Stimulated activated CD8-positive, alpha-beta memory T cell treated with anti-CD3 and anti-CD28 coated beads, Interleukin-12 subunit alpha, Interleukin-12 subunit beta, amount 100 ng/mL, for 1 hour (primary cell): ENCODE measurements around the gene CASKIN1.
A peak's percentile ranks its signal among the peaks of the same experiment; 100 is the strongest.
"Not testable (repeated sequence)": the region's sequence is repeated elsewhere in the genome, so short reads cannot be mapped to it uniquely, and the experiment has no call there.

Source experiments
- DNase-seq: peaks from one replicate; pipeline ENCODE4 v3.0.0-alpha.2; 2020; ENCODE audit warnings: low read depth

The CASKIN1 gene

DNA sequence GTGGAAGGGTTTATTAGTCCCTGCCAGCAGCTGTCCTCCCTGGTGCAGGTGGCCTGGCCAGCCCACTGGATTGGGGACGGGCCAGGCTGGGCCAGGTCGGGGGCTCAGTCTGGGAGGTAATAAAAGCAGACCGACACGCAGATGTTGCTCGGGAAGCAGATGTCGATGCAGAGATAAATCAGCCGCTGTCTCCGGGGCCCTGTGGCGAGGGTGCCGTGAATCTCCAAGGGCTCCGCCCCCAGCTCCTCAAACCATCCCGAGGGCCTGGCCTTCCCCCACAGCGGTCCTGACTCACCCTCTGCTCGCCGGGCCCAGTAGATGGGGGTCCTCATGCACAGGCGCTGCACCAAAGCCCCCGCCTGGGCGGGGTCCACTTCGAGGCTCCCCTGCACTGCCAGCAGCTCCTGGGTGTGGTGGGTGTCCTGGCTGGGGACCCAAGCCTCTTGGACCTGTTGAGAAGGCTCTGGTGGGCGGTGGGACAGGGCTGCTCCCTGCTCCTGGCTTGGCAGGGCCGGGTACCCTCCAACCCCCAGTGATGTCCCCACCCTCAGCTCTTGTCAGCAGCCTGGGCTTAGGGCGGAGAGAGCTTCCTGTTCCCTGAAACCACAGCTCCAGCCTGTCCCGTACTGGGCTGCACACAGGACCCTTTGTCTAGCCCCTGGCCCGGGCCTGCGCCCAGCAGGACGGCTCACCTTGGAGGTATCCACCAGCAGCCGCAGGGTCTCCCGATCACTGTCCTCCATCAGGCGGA, 13.0 kb upstream of the CASKIN1 start:
- no peak for DNase-seq

- no peak for DNase-seq
Measured at GRCh38 chr16:2208772-2209171, 12.4 kb upstream of the CASKIN1 start.

- DNase-seq: no peak
Measured at GRCh38 chr16:2208308-2208707, 11.9 kb upstream of the CASKIN1 start.

DNA sequence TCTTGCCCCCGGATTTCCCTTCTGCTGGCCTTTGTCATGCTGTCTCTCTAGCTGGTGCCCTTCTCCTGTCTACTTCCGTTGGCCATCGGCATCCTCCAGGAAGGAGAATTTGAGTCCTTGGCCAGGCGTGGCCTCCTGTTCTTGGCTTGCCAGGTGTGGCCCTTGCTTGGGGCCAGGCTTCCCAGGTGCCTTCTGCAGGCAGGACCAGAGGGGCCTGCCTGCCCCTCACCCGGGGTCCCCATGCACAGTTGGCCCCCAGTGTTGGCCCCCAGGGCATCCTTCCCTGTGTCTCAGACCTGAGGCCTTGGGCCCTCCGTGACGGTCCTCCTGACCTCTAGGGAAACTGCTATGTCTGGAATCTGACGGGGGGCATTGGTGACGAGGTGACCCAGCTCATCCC, 11.5 kb upstream of the CASKIN1 start:
- DNase-seq: no peak

GRCh38 chr16:2206780-2207433, 10.5 kb upstream of the CASKIN1 start:
- DNase-seq: no peak

GRCh38 chr16:2206420-2206779, 10.0 kb upstream of the CASKIN1 start:
- DNase-seq: no peak

DNA sequence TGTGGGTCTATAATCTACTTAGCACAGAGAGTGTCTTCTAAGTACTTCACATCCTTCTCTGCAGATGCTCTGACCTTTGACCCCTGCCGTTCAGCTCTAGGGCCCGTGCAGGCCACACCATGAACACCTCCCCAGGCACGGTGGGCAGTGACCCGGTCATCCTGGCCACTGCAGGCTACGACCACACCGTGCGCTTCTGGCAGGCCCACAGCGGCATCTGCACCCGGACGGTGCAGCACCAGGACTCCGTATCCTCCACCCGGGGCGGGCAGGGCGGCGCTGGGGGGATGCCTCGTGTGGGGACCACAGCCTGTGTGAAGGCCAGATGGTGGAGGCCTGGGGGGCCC, 9.5 kb upstream of the CASKIN1 start:
- no peak for DNase-seq

DNA sequence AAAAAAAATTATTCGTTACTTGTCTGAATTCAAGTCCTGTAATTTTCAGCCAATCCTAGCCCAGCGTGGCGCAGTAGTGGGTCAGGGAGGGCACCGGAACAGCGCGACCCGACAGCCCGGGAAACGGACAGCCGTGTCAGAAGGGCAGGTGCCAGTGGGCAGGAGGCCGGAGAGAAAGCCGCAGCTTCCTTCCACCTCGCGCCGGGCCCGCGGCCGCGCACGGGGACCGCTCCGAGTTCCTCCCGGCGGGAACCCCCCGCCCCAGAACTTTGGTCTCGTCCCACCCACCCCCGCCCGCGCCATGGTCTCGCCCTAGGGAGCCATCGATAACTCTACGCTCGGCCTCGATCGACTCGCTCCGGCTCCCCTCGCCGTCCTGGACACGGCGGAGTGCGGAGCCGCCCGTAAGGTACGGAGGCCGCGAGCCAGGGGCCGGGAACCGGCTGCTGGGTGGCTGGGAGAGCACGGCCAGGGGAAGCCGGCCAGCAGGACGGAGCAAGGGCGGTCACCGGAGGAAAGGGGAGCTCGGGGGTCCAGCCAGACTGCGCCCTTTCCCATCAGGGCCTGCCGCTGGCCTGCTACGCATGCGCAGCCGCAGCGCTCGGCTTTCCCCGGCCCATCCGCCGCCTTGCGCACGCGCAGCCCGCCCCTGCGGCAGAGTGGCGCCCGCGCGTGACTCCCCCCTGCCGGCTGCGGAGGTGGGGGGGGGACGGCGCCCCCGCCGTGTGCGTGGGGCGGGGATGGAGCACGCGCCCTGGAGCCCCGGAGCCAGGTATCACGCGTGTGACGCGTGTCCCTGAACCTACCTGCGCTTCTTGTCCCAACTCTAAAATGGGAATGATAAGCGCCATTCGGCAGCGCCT, 8.9 kb upstream of the CASKIN1 start, which contains the start of gene MLST8:
TSS of gene MLST8 (plus strand) at position 351 of the 863 bp plus-strand sequence. CDS start 632 bp downstream, outside the sequence.
- DNase-seq: peak; percentile 82

- no peak for DNase-seq
Measured at GRCh38 chr16:2204416-2205103, 8.2 kb upstream of the CASKIN1 start.

GRCh38 chr16:2203119-2203688, 6.8 kb upstream of the CASKIN1 start:
- not testable (repeated sequence) for DNase-seq

DNA sequence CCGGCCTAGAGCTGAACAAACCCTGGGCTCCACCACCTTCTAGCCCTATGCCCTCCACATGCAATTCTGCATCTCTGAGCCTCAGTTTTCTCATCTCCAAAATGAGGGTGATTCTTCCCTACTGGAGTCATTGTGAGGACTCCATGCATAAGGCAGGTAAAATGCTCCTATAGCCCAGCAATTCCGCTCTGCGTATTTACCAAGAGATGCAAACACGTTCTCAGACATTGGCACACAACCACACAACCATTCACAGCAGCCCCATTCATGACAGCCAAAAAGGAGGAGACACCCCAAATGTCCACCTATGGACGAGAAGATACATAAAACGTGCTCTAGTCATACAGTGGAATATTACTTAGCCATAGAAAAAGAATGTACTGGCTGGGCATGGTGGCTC, 3.9 kb upstream of the CASKIN1 start:
- no peak for DNase-seq

GRCh38 chr16:2199621-2200139, 3.3 kb upstream of the CASKIN1 start:
- no peak for DNase-seq

DNA sequence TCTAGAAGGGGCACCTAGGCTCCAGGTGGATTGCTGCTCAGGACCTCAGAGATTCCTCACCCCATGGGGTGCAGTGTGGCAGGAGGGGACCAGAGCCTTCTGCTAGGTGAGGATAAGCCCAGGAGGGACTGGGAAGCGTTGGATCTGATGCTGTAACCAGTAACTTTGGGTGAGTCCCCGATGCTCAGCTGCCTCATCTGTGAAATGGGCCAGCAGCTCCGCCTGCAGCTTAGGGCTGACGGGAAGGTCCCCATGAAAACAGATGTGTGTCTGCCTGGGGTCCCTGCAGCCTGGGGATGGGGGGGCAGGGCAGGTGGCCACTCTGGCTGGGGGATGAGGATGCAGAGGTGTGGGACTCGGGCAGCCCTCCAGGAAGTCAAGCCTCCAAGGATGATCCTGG, 2.7 kb upstream of the CASKIN1 start:
- DNase-seq: no peak

DNA sequence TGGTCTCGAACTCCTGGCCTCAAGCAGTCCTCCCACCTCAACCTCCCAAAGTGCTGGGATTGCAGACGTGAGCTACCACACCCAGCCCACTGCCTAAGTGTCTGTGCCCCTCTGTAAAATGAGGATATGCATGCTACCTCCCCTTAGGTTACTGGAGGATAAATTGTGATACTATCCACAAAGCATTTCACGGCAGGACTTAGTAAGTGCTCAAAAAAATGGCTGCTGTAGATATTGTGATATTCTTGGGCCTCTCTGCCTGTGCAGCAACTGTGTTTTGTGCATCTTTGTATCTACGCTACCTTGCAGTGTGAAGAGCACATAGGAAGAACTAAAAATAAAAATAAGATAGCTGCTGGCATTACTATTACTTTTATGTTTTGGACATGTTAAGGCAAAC, 1.9 kb upstream of the CASKIN1 start:
- DNase-seq: no peak

GRCh38 chr16:2197765-2198164, 1.4 kb upstream of the CASKIN1 start:
- no peak for DNase-seq

- no peak for DNase-seq
Measured at GRCh38 chr16:2196981-2197511, 641 bp upstream of the CASKIN1 start.

GRCh38 chr16:2195322-2196161, 863 bp downstream of the CASKIN1 start:
- no peak for DNase-seq

DNA sequence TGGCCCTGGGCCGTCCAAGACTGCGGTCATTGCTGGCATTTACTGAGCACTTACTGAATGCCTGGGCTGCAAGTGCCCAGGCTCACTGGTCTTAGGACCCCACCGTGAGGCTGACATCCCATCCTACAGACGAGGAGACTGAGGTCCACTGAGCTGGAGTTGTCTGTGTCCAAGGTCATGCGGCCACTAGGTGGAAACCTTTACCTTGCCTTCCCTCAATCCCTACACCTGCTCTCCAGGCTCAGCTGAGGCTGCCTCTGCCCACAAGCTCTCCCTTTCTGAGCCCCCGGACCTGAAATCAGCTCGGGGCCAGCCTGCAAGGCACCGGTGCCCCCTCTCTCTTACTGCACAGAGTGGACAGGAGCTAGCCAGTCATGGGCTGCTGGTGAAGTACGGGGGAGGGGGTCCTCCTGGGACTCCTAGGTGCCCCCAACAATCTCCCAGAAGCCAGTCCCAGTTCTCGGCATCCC, 1.5 kb downstream of the CASKIN1 start:
- DNase-seq: peak; percentile 25

- no peak for DNase-seq
Measured at GRCh38 chr16:2194166-2194834, 2.1 kb downstream of the CASKIN1 start.

DNA sequence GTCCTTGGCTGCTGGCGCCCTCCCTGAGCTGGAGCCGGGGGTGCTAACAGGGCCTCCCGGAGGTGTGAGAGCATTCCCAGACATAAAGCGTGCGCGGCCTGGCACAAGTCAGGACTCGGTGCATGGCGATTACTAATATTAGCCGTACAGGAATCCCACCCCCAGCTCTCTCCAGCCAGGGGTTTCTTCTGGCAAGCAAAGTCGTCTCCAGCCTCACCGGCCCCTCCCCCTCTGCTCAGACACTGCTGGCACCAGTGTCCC, 5.0 kb downstream of the CASKIN1 start:
- no peak for DNase-seq
